HL-60/S4 (cell line): ENCODE data around the gene STRN3.

Experiments used
- in situ Hi-C: fragments of 300-500 bp; cut with MboI; formaldehyde crosslinking; loops from 2 replicates; pipeline ENCODE4 v1.14.3; 2022; ENCODE audit warnings: low sequenced_read_pairs

Gene STRN3

GRCh38 chr14:31003284-31003683, 22.9 kb downstream of the STRN3 start:
- in situ Hi-C loops, result no loop called here

DNA sequence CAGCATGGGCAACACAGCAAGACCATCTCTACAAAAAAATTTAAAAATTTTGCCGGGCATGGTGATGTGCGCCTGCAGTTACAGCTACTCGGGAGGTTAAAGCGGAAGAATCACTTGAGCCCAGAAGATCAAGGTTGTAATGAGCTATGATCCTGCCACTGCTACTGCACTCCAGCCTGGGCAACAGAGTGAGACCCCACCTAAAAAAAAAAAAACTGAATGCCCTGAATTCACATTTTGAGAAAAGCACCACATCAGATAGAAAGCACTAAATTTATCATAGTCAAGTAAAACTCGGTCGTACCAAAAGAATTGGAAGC, 24.9 kb downstream of the STRN3 start:
- in situ Hi-C loops, result no loop called here

GRCh38 chr14:31000629-31001338, 25.4 kb downstream of the STRN3 start:
- in situ Hi-C loops, result no loop called here

GRCh38 chr14:30999038-30999773, 27.0 kb downstream of the STRN3 start:
- in situ Hi-C loops, result no loop called here

GRCh38 chr14:30998100-30998706, 28.0 kb downstream of the STRN3 start:
- in situ Hi-C loops, result no loop called here

- in situ Hi-C loops, result no loop called here
Observed at GRCh38 chr14:30996892-30997659, 29.1 kb downstream of the STRN3 start.

GRCh38 chr14:30995689-30996088, 30.5 kb downstream of the STRN3 start:
- in situ Hi-C loops, result no loop called here

GRCh38 chr14:30994681-30995620, 31.2 kb downstream of the STRN3 start:
- in situ Hi-C loops, result no loop called here

- in situ Hi-C loops, result no loop called here
Observed at GRCh38 chr14:30993071-30993470, 33.1 kb downstream of the STRN3 start.

DNA sequence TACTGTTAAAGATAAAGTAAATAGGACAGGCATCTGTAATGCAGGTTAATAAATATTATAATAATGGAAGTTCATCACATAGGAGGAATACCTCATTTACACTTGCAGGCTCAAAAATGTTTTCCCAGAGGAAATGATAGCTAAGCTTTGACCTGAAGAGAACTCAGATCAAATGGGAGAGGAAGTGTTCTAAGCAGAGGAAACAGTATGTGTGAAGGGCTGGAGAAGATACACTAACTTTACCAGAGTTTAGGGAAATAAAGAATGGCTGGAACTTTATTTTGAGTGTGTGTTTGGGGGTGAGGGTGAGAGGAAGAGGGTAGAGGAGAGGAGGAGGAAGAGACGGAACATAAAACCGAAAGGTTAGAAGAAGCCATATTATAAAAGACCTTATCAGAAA, 34.8 kb downstream of the STRN3 start:
- in situ Hi-C loops, result no loop called here

- in situ Hi-C loops, result no loop called here
Observed at GRCh38 chr14:30990770-30991169, 35.4 kb downstream of the STRN3 start.

DNA sequence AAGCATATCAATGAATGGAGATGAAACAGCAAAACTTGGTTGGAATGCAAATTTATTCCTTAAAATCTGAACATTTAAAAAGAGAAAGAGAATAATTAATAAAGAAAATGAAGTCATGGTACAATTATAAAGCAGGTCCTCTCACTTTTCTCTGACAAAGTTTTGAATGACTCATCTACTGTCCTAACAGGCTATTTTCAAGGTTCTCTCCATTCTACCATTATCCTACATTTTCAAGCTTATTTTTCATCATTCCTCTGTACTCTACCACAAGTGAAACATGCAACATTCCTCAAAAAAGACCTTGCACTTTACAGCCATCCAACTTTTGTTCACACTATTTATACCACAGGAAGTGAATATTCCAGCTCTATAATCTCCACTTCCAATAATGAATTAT, 37.7 kb downstream of the STRN3 start:
- in situ Hi-C loops, result no loop called here

- in situ Hi-C loops, result no loop called here
Observed at GRCh38 chr14:30985796-30986195, 40.4 kb downstream of the STRN3 start.

DNA sequence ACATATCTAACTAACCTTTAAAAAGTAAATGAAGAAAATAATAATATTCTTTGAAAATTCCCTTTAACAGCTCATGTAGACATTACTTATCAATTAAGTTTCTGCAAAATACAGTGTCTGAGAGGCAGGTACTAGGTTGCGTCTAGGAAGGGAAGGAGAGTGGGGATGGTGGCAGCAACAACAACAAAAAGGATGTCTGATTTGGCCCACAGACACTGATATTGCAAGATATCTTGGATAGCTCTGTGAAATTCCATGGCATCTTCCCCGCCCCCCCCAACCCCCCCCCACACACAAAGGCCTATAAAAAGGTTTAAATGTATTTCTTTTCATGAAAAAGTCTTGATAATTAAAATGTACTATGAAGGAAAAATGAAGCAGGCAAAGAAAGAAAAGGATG, 42.3 kb downstream of the STRN3 start:
- in situ Hi-C loops, result loop anchor here (5.0 kb wide), 1 partner anchor 103 kb away; no protein-coding TSS in a partner anchor

DNA sequence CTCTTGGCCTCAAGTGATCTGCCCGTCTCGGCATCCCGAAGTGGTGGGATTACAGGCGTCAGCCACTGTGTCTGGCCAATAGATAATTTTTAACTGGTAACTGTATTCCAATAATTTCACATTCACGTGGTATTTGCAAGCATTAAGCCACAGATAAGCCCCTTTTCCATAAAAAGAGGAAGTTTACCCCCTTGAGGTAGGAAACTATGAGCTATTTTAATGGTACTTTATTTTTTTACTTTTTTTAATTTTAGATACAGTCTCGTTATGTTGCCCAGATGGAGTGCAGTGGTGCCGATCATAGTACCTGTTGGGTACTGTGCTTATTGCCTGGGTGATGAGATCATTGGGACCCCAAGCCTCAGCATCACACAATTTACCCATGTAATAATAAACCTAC, 43.6 kb downstream of the STRN3 start:
- in situ Hi-C loops, result loop anchor here (5.0 kb wide), 1 partner anchor 105 kb away; no protein-coding TSS in a partner anchor

- in situ Hi-C loops, result loop anchor here (5.0 kb wide), 1 partner anchor 106 kb away; no protein-coding TSS in a partner anchor
Observed at GRCh38 chr14:30980980-30981379, 45.2 kb downstream of the STRN3 start.

- in situ Hi-C loops, result loop anchor here (5.0 kb wide), 1 partner anchor 107 kb away; no protein-coding TSS in a partner anchor
Observed at GRCh38 chr14:30980106-30980704, 46.0 kb downstream of the STRN3 start.

- in situ Hi-C loops, result no loop called here
Observed at GRCh38 chr14:30977752-30978151, 48.4 kb downstream of the STRN3 start.

GRCh38 chr14:30974628-30975027, 51.6 kb downstream of the STRN3 start:
- in situ Hi-C loops, result no loop called here
